ENCODE measurements around the gene SCIN. TPM values are rescaled to one million over a fixed set of nuclear protein-coding genes. Genes with fewer than 3 reads are reported as not detected.
A peak's percentile ranks its signal among the peaks of the same experiment; 100 is the strongest.

Gene SCIN
- total RNA-seq, 4 donors from 2014 or later: under 0.01 to 6.5 (median 2.4) TPM

DNA sequence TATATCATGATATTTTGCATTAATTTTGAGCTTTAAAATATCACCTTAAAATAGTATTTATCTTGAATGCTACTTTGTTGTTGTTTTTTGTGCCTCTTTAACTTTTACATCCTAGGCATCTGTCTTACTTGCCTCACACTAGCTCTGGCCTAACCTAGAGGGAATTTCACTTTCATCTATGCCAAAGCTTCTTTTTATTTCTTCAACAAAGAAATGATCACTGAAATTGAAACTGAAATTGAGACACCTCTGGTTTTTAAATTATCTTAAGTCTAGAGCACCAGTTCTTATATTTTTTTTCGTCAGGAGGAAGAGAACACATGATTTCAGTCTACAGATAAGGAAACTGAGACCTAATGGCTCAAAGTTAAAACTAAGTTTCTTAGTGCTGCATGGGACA is 3.5 kb upstream of the SCIN start:
- TF ChIP-seq, protein P1, sequence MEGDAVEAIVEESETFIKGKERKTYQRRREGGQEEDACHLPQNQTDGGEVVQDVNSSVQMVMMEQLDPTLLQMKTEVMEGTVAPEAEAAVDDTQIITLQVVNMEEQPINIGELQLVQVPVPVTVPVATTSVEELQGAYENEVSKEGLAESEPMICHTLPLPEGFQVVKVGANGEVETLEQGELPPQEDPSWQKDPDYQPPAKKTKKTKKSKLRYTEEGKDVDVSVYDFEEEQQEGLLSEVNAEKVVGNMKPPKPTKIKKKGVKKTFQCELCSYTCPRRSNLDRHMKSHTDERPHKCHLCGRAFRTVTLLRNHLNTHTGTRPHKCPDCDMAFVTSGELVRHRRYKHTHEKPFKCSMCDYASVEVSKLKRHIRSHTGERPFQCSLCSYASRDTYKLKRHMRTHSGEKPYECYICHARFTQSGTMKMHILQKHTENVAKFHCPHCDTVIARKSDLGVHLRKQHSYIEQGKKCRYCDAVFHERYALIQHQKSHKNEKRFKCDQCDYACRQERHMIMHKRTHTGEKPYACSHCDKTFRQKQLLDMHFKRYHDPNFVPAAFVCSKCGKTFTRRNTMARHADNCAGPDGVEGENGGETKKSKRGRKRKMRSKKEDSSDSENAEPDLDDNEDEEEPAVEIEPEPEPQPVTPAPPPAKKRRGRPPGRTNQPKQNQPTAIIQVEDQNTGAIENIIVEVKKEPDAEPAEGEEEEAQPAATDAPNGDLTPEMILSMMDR (IDR thresholded peaks at IDR 0.05): no peak
- no peak for TF ChIP-seq POLR2A (IDR thresholded peaks at IDR 0.05)
- H3K27ac ChIP-seq: no peak overlapping the region
- H3K4me1 ChIP-seq: peaks cover 0 to 11% of the 10 kb centered on the region in 2 donors
- DNase-seq: no peak
- H3K4me3 ChIP-seq: no peak overlapping the region
- intact Hi-C loops (cut with DNase I; ENCODE audit: low total_unique reads): no loop called here
- no peaks in the 10 kb centered on the region for H3K9me3 ChIP-seq
- no peaks in the 10 kb centered on the region for H3K36me3 ChIP-seq
- no peaks in the 10 kb centered on the region for H3K27me3 ChIP-seq

DNA sequence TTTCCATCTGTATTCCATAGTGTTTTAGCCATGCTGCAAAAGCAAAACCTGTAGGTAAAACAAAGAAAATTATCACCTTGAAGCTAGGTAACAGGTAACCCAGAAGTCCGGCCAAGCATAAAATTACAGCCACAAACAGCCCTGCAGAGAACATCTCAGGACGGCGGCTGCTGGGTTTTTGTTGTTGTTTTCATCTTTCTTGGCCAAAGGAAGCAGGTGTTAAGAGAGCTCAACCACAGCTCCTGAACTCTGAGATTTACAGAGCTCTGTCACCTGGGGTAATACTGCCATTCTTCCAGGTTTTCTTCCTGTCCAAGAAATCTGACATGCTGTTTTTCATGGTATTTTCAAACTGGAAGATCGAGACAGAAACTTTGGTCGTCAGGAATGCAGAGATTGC is 847 bp upstream of the SCIN start:
- H3K27me3 ChIP-seq: no peaks in the 10 kb centered on the region
- DNase-seq: no peak
- intact Hi-C loops (cut with DNase I; ENCODE audit: low total_unique reads): no loop called here
- no peaks in the 10 kb centered on the region for H3K36me3 ChIP-seq
- H3K9me3 ChIP-seq: no peaks in the 10 kb centered on the region
- no peak overlapping the region for H3K4me3 ChIP-seq
- no peak overlapping the region for H3K27ac ChIP-seq
- peaks cover 0 to 11% of the 10 kb centered on the region in 2 donors for H3K4me1 ChIP-seq
- no peak for TF ChIP-seq POLR2A (IDR thresholded peaks at IDR 0.05)
- TF ChIP-seq, protein P1 (IDR thresholded peaks at IDR 0.05): no peak

DNA sequence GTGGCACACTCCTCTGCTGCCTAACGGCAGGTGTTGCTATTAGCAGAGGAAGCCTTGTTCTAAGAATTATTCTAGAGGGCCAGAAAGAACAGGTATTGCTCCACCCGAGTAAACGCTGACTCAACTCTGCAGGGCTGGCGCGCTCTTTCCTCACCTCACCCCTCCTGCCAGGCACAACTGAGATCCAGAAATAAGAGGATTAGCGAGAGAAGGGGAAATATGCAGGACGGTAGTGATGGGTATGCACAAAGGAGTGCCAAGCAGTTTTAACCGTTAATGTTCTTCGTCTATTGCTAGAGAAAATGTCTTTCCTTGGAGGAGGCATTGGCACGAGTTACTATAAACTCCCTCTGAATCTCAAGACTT is 369 bp upstream of the SCIN start:
- Histone ChIP-seq H3K4me1 (peaks cover 0 to 11% of the 10 kb centered on the region in 2 donors), H3K27ac (no peak overlapping the region), H3K4me3 (peak overlapping the region; percentile 23 to 31), H3K9me3 (no peaks in the 10 kb centered on the region), H3K27me3 (no peaks in the 10 kb centered on the region), H3K36me3 (no peaks in the 10 kb centered on the region)
- DNase-seq: no peak
- intact Hi-C loops (cut with DNase I; ENCODE audit: low total_unique reads): no loop called here
- TF ChIP-seq, protein P1 (IDR thresholded peaks at IDR 0.05): no peak
- TF ChIP-seq POLR2A (IDR thresholded peaks at IDR 0.05): no peak

DNA sequence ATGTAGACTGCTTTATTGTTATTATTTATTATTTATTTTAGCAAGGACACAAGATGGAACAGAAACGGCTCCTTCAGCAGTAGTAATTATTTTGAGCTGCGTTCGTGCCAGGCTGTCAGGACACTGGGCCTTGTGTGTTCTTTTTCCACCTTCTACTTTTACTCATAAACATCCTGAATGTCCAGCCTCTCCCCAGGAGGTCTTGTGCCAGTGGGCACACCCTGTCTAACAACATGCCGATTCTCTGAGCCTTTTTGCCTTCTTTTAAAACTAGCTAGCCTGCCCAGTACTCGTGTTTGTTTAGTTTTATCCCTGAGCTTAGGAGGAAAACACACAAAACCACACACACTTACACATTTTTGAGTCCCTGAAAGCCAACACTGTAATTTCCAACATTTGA is 1.2 kb downstream of the SCIN start:
- no peak for TF ChIP-seq POLR2A (IDR thresholded peaks at IDR 0.05)
- TF ChIP-seq, protein P1 (IDR thresholded peaks at IDR 0.05): no peak
- Histone ChIP-seq H3K9me3 (no peaks in the 10 kb centered on the region), H3K4me3 (no peak overlapping the region), H3K36me3 (no peaks in the 10 kb centered on the region), H3K27me3 (no peaks in the 10 kb centered on the region), H3K27ac (no peak overlapping the region), H3K4me1 (peaks cover 0 to 11% of the 10 kb centered on the region in 2 donors)
- intact Hi-C loops (cut with DNase I; ENCODE audit: low total_unique reads): no loop called here
- no peak for DNase-seq

DNA sequence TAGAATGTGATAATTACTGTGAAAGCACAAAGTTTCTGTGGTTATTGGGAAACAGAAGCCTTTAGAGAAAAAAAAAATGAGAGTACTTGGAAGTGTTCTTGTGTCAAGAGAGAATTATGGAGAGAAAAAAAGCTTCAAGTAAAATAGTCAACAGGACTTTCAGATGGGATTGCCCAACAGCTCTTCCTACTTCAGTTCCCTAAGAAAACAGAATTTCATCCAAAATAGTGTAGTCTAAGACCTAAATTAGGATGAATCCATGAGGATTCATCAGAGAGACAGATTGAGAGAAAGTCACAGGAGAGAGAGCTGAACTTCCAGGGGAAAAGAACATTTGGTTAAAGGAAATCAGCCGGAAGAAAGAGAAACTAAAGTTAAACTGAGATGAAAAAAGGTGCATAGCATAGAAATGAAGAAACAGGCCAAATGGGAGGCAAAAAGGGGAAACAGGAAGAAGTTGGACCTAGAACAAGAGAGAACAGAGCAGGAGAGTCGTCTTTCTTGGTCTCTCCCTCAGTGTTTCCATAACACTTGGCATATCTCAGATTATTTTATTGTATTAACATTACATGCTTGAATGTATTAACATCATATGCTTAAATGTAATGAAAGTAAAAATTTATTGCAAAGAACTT is 2.5 kb downstream of the SCIN start:
- H3K9me3 ChIP-seq: no peaks in the 10 kb centered on the region

More for the DNA sequence above, 2.5 kb downstream of the SCIN start:
- H3K27me3 ChIP-seq: no peaks in the 10 kb centered on the region
- no peak overlapping the region for H3K4me3 ChIP-seq
- H3K36me3 ChIP-seq: no peaks in the 10 kb centered on the region
- TF ChIP-seq POLR2A (IDR thresholded peaks at IDR 0.05): no peak
- TF ChIP-seq, protein P1 (IDR thresholded peaks at IDR 0.05): no peak
- H3K27ac ChIP-seq: no peak overlapping the region
- intact Hi-C loops (cut with DNase I; ENCODE audit: low total_unique reads): no loop called here
- peaks cover 0 to 11% of the 10 kb centered on the region in 2 donors for H3K4me1 ChIP-seq
- DNase-seq: no peak
